NCI-H2107 treated with DMSO at 0.1 percent for 48 hours (cell line): ENCODE measurements around the gene KIRREL3.

Experiments used
- DNase-seq: peaks from one replicate; lab custom pipeline; 2025; ENCODE audit not compliant: unreplicated experiment; lab: John Stamatoyannopoulos, UW

The KIRREL3 gene

DNA sequence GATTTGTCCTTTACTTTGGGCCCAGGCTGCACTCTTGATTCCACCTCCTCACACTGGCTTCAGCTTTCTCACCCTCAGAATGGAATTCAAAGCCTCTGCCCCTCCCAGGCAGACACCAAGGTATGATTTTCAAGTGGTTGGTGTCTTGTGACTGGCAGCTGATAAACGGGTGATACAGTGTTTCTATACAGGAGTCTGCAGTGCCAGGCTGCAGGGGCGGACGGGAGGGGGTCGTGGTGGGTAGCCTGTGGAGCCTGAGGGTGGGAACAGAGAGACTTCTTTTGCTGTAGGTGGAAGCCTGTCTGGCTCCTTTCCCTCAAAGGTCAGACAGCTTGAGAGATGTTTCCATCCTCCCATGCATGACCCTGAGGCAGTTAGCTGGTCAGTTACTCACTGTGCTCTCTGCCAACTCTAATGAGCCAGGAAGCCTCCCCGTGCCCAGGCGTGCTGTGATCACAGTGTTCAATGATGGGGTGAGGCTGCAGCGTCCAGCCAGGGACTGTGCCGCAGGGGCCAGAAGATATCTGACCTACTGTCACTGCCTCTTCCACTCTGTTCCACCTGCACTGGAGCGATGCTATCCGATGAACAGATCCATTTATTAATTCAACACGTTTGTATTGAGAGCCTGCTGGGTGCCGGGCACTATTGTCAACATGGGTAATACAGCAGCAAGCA, 627.0 kb downstream of the KIRREL3 start:
- DNase-seq, result peak; percentile 27
